ENCODE measurements around the gene INPP5D. TPM values are rescaled to one million over a fixed set of nuclear protein-coding genes. Genes with fewer than 3 reads are reported as not detected.

The INPP5D gene
- total and polyA plus RNA-seq, 4 donors = 2.9 to 18.8 (median 6.6) TPM

DNA sequence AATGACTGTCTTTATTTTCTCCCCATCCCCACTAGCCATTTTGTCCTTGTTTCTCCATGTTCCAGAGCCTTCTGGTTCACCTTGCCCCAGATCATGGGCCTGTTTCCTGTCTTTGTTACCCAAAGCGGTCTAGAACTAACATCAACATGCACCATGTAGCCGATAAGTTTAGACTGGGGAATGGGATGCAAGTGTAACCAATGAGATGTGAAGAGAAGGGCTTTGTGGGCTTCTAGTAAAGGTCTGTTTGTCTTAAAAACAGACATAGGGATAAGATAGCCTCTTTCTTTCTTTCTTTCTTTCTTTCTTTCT is 25.7 kb downstream of the INPP5D start:
- TF ChIP-seq HNF4G (IDR thresholded peaks at IDR 0.05) (no peak), HNF4A (conservative IDR thresholded peaks at IDR 0.05) (no peak), YY1 (IDR thresholded peaks at IDR 0.05) (no peak), FOXA1 (IDR thresholded peaks at IDR 0.05) (no peak), NR2F2 (IDR thresholded peaks at IDR 0.05) (no peak), JUND (IDR thresholded peaks at IDR 0.05) (no peak), RAD21 (IDR thresholded peaks at IDR 0.05) (no peak), FOXA2 (IDR thresholded peaks at IDR 0.05) (no peak), TAF1 (conservative IDR thresholded peaks at IDR 0.05) (no peak)
- TF ChIP-seq, protein P1, sequence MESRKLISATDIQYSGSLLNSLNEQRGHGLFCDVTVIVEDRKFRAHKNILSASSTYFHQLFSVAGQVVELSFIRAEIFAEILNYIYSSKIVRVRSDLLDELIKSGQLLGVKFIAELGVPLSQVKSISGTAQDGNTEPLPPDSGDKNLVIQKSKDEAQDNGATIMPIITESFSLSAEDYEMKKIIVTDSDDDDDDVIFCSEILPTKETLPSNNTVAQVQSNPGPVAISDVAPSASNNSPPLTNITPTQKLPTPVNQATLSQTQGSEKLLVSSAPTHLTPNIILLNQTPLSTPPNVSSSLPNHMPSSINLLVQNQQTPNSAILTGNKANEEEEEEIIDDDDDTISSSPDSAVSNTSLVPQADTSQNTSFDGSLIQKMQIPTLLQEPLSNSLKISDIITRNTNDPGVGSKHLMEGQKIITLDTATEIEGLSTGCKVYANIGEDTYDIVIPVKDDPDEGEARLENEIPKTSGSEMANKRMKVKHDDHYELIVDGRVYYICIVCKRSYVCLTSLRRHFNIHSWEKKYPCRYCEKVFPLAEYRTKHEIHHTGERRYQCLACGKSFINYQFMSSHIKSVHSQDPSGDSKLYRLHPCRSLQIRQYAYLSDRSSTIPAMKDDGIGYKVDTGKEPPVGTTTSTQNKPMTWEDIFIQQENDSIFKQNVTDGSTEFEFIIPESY (IDR thresholded peaks at IDR 0.05) = no peak
- TF ChIP-seq, protein P2, sequence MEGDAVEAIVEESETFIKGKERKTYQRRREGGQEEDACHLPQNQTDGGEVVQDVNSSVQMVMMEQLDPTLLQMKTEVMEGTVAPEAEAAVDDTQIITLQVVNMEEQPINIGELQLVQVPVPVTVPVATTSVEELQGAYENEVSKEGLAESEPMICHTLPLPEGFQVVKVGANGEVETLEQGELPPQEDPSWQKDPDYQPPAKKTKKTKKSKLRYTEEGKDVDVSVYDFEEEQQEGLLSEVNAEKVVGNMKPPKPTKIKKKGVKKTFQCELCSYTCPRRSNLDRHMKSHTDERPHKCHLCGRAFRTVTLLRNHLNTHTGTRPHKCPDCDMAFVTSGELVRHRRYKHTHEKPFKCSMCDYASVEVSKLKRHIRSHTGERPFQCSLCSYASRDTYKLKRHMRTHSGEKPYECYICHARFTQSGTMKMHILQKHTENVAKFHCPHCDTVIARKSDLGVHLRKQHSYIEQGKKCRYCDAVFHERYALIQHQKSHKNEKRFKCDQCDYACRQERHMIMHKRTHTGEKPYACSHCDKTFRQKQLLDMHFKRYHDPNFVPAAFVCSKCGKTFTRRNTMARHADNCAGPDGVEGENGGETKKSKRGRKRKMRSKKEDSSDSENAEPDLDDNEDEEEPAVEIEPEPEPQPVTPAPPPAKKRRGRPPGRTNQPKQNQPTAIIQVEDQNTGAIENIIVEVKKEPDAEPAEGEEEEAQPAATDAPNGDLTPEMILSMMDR (IDR thresholded peaks at IDR 0.05; ENCODE audit: low read depth, low read length, missing input control) = no peak
- TF ChIP-seq, protein P3, sequence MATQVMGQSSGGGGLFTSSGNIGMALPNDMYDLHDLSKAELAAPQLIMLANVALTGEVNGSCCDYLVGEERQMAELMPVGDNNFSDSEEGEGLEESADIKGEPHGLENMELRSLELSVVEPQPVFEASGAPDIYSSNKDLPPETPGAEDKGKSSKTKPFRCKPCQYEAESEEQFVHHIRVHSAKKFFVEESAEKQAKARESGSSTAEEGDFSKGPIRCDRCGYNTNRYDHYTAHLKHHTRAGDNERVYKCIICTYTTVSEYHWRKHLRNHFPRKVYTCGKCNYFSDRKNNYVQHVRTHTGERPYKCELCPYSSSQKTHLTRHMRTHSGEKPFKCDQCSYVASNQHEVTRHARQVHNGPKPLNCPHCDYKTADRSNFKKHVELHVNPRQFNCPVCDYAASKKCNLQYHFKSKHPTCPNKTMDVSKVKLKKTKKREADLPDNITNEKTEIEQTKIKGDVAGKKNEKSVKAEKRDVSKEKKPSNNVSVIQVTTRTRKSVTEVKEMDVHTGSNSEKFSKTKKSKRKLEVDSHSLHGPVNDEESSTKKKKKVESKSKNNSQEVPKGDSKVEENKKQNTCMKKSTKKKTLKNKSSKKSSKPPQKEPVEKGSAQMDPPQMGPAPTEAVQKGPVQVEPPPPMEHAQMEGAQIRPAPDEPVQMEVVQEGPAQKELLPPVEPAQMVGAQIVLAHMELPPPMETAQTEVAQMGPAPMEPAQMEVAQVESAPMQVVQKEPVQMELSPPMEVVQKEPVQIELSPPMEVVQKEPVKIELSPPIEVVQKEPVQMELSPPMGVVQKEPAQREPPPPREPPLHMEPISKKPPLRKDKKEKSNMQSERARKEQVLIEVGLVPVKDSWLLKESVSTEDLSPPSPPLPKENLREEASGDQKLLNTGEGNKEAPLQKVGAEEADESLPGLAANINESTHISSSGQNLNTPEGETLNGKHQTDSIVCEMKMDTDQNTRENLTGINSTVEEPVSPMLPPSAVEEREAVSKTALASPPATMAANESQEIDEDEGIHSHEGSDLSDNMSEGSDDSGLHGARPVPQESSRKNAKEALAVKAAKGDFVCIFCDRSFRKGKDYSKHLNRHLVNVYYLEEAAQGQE (IDR thresholded peaks at IDR 0.05) = no peak
- no peak overlapping the region for H3K4me3 ChIP-seq (ENCODE audit: low read depth in 1 of 3, low read length in 3 of 3)
- WGBS = 87% methylated on average over 2 of the region's 2 CpGs
- peak overlapping the region in 1 of 2 donors; percentile 20 for H3K9ac ChIP-seq (ENCODE audit: low read depth in 1 of 2, low read length in 2 of 2)
- H3K27ac ChIP-seq (ENCODE audit: low read depth in 1 of 2, low read length in 2 of 2) = peak overlapping the region; percentile 45 to 64
- H3K9me3 ChIP-seq (ENCODE audit: control insufficient read depth in 4 of 4, low read length in 3 of 4) = no peaks in the 10 kb centered on the region
- H3K4me1 ChIP-seq (ENCODE audit: control insufficient read depth in 4 of 4, insufficient read depth in 4 of 4, low read length in 3 of 4) = peaks cover 0 to 8% (median 3%) of the 10 kb centered on the region in 4 donors
- peaks cover 0 to 1% (median 0%) of the 10 kb centered on the region in 4 donors for H3K36me3 ChIP-seq (ENCODE audit: control insufficient read depth in 4 of 4, insufficient read depth in 3 of 4, low read depth in 1 of 4, low read length in 3 of 4)
- no peaks in the 10 kb centered on the region for H3K27me3 ChIP-seq (ENCODE audit: control insufficient read depth in 4 of 4, insufficient read depth in 4 of 4, low read length in 3 of 4)
- no peak for DNase-seq (ENCODE audit: low spot score)

DNA sequence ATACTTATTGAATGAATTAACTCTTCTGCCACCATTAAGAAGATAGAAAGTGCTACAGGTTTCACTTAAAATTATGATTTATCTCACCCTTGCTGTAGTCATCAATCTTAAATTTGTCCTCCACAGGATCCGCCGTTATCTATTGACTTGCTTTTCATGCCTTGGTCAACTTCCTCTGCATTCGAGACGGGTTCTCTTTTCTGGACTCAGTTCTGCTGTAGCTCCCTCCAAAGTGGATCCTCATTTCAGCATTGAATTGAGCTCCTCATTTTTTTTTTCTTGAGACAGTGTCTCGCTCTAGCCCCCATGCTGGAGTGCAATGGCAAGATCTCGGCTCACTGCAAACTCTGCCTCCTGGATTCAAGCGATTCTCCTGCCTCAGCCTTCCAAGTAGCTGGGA is 27.6 kb downstream of the INPP5D start:
- Histone ChIP-seq H3K4me3 (ENCODE audit: low read depth in 1 of 3, low read length in 3 of 3) (no peak overlapping the region), H3K27me3 (ENCODE audit: control insufficient read depth in 4 of 4, insufficient read depth in 4 of 4, low read length in 3 of 4) (no peaks in the 10 kb centered on the region), H3K4me1 (ENCODE audit: control insufficient read depth in 4 of 4, insufficient read depth in 4 of 4, low read length in 3 of 4) (peaks cover 0 to 8% (median 0%) of the 10 kb centered on the region in 4 donors), H3K9me3 (ENCODE audit: control insufficient read depth in 4 of 4, low read length in 3 of 4) (no peaks in the 10 kb centered on the region), H3K36me3 (ENCODE audit: control insufficient read depth in 4 of 4, insufficient read depth in 3 of 4, low read depth in 1 of 4, low read length in 3 of 4) (peaks cover 0 to 1% (median 0%) of the 10 kb centered on the region in 4 donors), H3K9ac (ENCODE audit: low read depth in 1 of 2, low read length in 2 of 2) (no peak overlapping the region), H3K27ac (ENCODE audit: low read depth in 1 of 2, low read length in 2 of 2) (peak overlapping the region in 1 of 2 donors; percentile 12)
- no peak for DNase-seq (ENCODE audit: low spot score)
- WGBS = 85% methylated on average over 7 of the region's 7 CpGs
- no peak for TF ChIP-seq JUND (IDR thresholded peaks at IDR 0.05)
- no peak for TF ChIP-seq RXRA (IDR thresholded peaks at IDR 0.05)
- no peak for TF ChIP-seq GABPA (IDR thresholded peaks at IDR 0.05 in 1 of 2, conservative IDR thresholded peaks at IDR 0.05 in 1 of 2)
- TF ChIP-seq, protein P2 (IDR thresholded peaks at IDR 0.05; ENCODE audit: low read depth, low read length, missing input control) = no peak
- TF ChIP-seq, protein P1 (IDR thresholded peaks at IDR 0.05) = no peak
- no peak for TF ChIP-seq NR2F2 (IDR thresholded peaks at IDR 0.05)
- no peak for TF ChIP-seq EGR1 (IDR thresholded peaks at IDR 0.05; ENCODE audit: low read depth in 2 of 2)
- TF ChIP-seq, protein P4, sequence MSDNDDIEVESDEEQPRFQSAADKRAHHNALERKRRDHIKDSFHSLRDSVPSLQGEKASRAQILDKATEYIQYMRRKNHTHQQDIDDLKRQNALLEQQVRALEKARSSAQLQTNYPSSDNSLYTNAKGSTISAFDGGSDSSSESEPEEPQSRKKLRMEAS (IDR thresholded peaks at IDR 0.05) = no peak
- TF ChIP-seq YY1 (IDR thresholded peaks at IDR 0.05) = no peak
- TF ChIP-seq HNF4G (IDR thresholded peaks at IDR 0.05) = no peak
- TF ChIP-seq, protein P5, sequence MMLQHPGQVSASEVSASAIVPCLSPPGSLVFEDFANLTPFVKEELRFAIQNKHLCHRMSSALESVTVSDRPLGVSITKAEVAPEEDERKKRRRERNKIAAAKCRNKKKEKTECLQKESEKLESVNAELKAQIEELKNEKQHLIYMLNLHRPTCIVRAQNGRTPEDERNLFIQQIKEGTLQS (IDR thresholded peaks at IDR 0.05) = no peak
- TF ChIP-seq FOXA1 (IDR thresholded peaks at IDR 0.05) = no peak
- TF ChIP-seq FOXA2 (IDR thresholded peaks at IDR 0.05) = no peak
- TF ChIP-seq HNF4A (conservative IDR thresholded peaks at IDR 0.05) = no peak
- TF ChIP-seq RAD21 (IDR thresholded peaks at IDR 0.05) = no peak

Measured in liver (tissue), 9 donors.